Measurements from ENCODE around the gene VIPR2.

- no peak for TF ChIP-seq POLR2AphosphoS5 (IDR thresholded peaks at IDR 0.05; ENCODE audit: low read depth)
- no peak for TF ChIP-seq CTCF (conservative IDR thresholded peaks at IDR 0.05; ENCODE audit: low read depth in 2 of 2)
- no peak for TF ChIP-seq EZH2 (IDR thresholded peaks at IDR 0.05; ENCODE audit: low read depth, unreplicated experiment)
- no peak for TF ChIP-seq EZH2phosphoT487 (IDR thresholded peaks at IDR 0.05; ENCODE audit: unreplicated experiment)
- no peak for TF ChIP-seq CREB1 (CRISPR knock-in tag; IDR thresholded peaks at IDR 0.05; ENCODE audit: low read depth)
Observed at GRCh38 chr7:159177284-159177953, 32.8 kb upstream of the VIPR2 start.

Data from GM23338 (cell line).